GM21515 (cell line): Measurements from ENCODE around the gene WNT5B.
A peak's percentile ranks its signal among the peaks of the same experiment; 100 is the strongest.
"Not testable (repeated sequence)": the region's sequence is repeated elsewhere in the genome, so short reads cannot be mapped to it uniquely, and the experiment has no call there.

ENCODE experiments used
- ATAC-seq: cut with Tn5 transposase; IDR thresholded peaks from one replicate; pipeline ENCODE4 v1.9.1; 2021; ENCODE audit not compliant: unreplicated experiment

Gene WNT5B

GRCh38 chr12:1688086-1688710 is 59.2 kb downstream of the WNT5B start:
- ATAC-seq = no peak

GRCh38 chr12:1690578-1691122 is 61.6 kb downstream of the WNT5B start, which contains the start of gene ADIPOR2:
Gene ADIPOR2 (plus strand): TSS chr12:1691070. CDS start chr12:1754344, 63,274 bp downstream.
- peak; percentile 95 for ATAC-seq

GRCh38 chr12:1691123-1692007 is 62.3 kb downstream of the WNT5B start:
- peak; percentile 8 for ATAC-seq

- no peak for ATAC-seq
These were observed 63.2 kb downstream of the WNT5B start for GRCh38 chr12:1692226-1692625.

GRCh38 chr12:1692895-1693610 is 64.0 kb downstream of the WNT5B start:
- no peak for ATAC-seq

GRCh38 chr12:1695097-1695496 is 66.1 kb downstream of the WNT5B start:
- not testable (repeated sequence) for ATAC-seq

GRCh38 chr12:1695886-1696670 is 67.0 kb downstream of the WNT5B start:
- ATAC-seq = no peak

GRCh38 chr12:1696800-1697199 is 67.8 kb downstream of the WNT5B start:
- ATAC-seq = no peak
